M059J (cell line): Measurements from ENCODE around the gene GNAQ. TPM values are rescaled to one million over a fixed set of nuclear protein-coding genes. Genes with fewer than 3 reads are reported as not detected.
A peak's percentile ranks its signal among the peaks of the same experiment; 100 is the strongest.

Source experiments
- DNase-seq: peaks from one replicate; pipeline ENCODE4 v3.0.0-alpha.2; 2012; ENCODE audit warnings: low read depth
- total RNA-seq: library from RNA; depleted of rRNA; stranded (reverse); fragments of >200 nt; shearing (Covaris generic); gene quantifications from 2 replicates; pipeline ENCODE4 v1.2.3, GENCODE V29; 2014

GNAQ gene
- total RNA-seq, 1 experiment from 2014 or later, result 39.2 TPM

DNA sequence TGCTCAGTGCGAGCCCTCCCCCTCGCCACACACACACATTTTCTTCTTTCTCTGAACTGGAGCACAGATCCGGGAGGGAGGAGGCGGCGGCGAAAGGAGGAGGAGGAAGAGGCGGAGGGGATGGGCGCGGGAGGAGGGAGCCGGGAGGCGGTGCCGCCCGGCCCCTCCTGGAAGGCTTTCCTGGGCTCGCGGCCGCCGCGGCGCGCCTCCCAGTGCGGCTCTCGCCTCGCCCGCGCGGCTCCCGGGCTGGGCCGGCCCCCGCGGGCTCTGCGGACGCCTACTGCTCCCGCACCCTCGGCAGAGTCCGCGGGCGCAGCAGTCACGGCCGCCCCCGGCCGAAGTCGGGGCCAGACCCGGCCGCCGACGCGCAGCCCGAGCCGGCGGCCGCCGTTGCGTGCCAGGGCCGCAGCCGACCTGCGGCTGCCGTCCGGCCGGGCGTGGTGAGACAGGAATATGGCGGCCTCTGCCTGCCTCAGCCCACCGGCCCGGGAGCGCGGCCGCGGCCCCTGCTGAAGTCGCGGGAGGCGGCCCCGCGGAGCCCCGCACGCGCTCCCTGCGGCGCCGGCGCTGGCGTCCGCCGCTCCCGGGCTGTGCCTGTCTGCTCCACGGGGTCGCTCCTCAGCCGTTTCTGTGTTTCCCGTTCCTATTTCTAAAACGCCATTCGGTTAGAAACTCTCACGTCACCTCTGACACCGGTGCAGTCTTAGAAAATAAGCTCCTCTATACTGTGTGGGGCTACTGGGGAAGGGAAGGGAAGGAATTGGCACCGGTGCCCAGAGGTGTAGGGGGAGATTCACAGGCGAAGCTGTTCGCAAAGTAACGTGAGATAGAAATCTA lies 500 bp upstream of the GNAQ start:
- DNase-seq, result peak; percentile 94

DNA sequence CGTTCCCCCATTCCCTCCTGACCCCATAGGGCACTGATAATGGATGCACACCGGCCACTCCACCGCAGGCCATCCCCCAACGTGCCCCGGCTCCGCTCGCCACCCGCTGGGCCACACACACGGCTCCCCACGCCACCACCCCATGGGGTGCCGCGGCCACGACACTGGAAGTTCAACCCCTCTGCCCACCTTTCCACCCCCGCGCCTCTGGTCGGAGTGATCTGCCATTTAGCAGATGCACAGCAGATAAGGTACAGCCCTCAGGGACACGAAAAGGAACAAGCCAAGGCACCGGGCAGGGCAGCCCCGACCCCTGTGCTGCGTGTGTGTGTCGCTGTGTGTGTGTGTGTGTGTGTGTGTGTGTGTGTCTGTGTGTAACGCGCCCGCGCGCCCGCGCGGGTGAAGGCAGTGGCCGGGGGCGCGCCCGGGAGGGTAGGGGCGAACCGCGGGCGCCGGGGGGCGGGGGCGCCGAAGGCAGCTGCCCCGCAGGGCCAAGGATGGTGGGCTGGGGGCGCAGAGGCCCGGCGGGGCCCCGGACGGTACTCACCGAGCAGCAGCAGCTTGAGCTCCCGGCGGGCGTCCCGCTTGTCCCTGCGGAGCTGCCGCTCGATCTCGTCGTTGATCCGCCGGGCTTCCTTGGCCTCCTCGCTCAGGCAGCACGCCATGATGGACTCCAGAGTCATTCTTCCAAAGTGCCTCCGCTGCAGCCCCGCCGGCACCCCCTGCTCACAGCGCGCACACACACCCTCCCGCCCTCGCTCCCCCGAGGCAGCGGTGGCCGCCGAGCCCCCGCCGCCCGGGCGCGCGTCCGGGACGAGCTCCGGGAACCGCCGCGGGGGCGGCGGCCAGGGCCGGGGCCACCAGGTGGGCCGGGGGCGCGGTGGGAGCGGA lies 813 bp downstream of the GNAQ start:
- DNase-seq, result peak; percentile 41

DNA sequence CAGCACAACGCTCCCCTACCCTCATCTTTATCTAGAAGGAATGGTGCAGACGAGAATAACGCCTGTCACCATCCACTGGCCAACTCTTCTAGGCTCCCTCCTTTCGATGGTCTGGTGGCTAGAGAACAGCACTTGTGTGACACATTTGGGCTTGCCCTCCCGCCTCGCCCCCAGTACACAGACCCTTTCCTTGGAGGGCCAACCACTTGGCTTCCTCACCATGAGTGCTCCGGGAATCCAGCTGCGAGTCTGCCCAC lies 1.4 kb downstream of the GNAQ start:
- peak; percentile 58 for DNase-seq

DNA sequence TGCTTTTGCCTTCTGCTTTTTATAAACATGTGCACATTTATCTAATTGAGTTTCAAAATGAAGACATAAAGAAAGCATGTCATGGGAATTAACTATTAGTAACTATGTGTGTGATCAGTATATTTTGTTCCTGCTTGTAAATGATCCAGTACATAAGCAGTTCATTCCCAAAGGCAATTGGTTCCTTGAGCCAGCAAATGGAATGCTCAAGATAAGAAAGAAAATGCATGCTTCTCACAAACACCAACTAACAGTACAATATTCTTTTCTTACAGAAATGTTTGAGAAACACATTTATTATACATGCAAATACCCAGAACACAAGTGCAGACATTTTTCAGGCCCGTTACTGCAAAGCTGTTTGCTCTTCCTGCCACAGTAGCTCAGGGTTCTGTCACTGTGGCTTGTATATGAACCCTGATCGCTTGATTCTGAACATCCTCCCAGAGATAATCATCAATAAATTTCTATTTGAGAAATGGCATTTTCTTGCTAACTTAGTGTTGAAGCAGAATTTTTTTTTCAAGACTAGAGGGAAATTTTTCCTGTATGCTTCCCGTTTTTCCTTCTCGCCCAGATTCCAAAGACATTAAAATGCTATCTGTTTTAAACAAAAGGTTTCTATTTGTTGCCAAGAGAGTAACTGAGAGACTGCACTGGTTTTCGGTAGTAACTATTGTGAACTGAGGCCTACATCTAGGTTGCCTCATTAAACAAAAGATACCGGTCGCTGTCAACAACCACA lies 1.9 kb downstream of the GNAQ start:
- no peak for DNase-seq

DNA sequence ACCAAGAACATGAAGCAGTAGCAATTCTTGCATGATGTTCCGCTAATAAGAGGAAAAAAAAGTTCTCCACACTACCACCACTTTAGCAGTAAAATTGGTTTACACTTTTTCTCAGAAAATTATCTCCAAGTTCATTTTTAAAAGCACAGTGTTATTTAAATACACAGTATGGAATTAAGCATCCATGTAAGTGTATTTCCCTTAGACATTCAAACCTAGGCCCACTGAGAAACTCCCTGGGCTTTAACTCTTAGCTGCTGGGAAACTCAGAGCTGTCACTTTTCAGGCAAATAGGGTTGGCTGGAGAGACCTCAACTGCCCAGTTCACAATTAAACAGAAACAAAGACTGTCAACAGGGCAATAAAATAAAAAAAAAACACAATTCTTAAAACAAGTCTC lies 2.7 kb downstream of the GNAQ start:
- no peak for DNase-seq

DNA sequence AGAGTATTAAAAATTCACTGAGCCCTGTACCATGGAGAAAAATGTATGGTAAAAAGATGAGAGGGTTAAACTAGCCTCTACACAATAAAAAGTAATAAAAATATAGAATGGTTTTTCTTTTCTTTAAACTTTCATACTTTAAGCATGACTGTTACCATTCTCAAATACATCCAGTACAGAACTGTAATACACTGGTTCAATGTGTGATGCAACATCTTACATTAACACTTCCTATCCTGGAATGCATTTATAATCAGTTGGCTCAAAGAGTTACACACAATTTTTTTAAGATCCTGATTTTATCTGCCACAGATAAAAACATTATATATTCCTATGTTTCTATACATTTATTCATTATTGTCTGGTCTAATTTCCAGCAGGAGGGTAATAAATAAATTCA lies 4.7 kb downstream of the GNAQ start:
- DNase-seq, result no peak

DNA sequence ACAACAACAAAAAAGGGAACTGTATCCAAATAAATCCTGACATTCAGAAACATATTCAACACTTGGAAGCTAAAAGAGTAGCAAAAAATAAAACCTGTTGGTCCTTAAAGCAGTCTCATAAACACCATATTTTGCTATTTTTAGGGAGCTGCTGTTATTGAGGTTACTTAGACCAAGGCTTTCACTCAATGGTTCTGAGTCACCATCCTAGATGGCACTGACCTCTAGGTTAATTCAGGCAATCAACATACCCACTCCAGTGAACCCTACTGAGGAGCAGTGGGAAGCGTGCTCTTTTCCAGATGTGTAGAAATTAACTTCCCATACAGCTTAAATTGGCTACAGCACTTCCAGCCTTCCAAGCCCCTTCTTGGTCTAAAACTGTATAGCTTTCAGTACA lies 5.2 kb downstream of the GNAQ start:
- DNase-seq, result peak; percentile 53

DNA sequence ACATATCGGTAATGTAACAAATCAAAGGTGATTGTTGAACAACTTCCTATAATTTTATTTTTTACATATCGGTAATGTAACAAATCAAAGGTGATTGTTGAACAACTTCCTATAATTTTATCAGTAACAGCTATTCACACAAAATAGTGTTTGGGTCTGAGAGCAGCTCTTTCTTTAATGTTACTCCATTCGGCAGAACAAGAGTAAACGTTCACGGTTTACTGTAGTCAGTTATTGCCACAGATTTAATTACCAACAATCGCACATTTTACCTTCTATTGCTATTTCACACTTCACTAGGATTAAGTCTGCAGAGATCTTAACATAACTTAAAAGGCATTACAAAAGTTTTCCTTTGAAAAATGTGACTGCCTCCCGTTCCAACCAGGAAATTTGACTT lies 6.4 kb downstream of the GNAQ start:
- DNase-seq, result no peak

DNA sequence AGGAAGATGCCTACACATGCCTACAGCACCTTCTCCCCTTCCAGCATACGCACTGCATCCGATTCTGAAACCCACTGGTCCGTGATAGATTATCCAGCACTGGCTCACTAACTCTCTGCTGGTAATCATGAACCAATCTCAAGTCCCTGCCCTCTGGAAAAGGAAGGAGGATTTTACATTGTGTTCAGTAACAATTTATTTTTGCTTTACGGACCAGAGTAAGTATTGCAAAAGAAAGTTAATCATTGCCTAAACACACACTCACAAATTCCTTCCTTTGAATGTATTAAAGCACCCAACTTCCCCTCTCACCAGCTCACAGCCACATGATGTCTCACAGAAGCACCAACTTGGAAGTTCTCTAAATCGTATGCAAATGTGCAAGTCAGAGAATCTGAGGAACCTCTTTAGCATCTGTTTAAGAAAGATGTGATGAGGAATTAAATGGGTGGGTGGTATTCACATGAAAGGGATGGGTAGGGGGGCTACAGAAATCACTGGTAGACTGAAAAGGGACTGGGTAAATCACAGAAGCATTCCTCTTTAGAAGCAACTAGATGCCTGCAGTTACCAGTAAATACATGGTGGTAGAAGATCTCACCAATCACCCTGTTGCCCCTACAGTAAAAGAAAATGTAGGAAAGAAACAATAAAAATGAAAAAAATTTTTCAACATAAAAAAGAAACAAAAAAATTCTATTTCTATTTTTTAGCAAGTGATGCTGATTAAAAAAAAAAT lies 8.4 kb downstream of the GNAQ start:
- DNase-seq, result peak; percentile 36

DNA sequence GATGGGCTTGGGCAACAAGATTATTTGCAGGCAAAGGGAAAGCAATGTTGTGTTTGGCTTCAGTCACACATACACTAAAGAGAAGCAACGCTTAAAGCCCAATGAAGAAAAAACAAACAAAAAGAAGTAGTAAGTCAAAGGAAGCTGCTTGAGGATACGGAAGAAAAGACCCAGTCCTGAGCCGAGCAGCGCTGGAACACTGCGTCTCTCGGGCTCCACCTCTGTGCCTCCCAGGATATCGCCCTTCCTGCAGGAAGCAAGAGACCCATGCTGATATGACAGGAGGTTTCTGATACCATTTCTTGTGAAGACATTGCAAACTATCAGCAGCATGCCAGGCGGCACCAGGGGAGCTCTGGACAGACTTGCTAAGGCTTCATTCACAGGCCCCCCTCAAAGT lies 9.9 kb downstream of the GNAQ start:
- DNase-seq, result no peak

DNA sequence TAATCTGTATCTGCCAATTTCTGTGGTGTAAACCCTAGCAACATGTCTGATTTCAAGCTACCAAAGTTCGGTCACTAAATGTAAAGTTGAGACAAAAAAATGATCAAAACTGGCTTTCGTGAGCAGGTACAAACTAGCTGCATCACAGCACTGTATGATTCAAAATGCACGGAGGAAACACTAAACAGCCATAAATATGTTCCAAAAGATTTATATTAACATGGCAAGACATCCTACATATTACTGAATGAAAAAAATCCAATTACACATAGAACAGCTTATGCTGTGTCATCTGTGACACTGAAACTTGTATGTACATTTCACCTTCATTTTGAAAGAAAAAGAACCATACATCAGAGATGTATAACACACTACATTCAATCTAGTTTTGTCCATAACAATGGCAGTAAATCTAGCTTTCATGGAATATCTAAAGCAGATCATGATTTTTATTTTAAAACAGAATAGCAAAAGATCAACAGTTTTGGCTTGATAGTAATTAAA lies 14.4 kb downstream of the GNAQ start:
- no peak for DNase-seq

DNA sequence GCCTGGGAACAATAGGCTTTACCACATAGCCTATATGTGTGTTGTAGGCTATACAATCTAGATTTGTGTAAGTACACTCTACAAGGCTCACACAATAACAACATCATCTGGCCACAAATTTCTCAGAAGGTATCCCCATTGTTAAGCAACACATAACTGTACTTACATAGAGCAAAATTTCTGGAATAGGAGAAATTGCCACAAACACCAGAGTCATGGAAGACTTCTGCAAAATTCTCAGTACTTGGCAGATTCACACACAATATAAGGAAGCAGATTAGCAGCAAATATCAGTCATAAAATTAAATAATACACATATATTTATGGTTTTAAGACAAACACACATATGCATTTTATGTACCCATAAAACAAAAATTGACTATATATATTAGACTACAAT lies 16.4 kb downstream of the GNAQ start:
- DNase-seq, result no peak

DNA sequence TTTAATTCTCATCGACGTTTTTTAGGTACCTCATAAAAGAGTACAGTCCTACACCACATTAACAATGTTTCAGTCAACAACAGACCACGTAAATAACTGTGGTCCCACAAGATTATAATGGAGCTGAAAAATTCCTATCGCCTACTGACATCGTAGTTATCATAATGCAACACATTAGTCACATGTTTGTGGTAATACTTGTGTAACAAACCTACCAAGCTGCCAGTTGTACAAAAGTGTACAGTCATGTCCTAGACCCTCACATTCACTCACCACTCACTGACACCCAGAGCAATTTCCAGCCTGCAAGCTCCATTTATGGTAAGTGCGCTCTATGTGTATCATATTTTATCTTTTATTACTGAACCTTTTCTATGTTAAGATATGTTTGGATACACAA lies 16.8 kb downstream of the GNAQ start:
- DNase-seq, result peak; percentile 54

DNA sequence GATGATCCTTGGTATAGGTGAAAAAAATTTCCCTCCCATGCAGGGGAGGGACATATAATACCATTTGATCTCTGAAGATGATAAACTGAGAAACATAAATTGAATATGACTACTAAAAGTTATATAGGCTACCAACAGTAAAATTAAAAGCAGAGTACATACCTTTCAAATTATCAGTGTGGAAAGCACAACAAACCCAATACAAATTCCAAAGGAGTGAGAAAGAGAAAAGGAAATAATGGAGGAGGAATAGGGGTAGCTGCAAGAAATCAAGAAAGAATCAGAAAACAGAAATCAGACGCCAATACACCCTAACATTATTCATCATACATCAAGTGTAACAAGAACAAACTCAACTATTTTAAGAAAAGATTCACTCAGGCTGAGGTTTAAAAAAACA lies 17.7 kb downstream of the GNAQ start:
- DNase-seq, result no peak

DNA sequence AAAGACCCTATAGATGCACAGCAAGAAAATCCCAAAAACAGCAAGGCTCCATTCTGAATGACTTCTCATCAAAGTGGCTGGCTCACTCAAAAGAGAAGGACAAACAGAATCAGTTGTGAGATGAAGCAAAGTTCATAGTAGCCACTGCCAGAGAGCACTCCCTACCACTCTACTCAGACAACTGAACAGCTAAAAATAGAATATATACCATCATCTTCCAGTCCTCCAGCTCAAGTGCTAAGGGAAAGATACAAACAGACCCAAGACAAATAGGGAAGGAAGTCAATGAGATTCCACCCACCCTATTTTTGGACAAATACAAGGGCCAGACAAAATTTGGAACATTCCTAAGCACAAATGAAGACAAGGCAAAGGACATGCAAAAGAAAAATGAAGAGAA lies 20.6 kb downstream of the GNAQ start:
- DNase-seq, result no peak

DNA sequence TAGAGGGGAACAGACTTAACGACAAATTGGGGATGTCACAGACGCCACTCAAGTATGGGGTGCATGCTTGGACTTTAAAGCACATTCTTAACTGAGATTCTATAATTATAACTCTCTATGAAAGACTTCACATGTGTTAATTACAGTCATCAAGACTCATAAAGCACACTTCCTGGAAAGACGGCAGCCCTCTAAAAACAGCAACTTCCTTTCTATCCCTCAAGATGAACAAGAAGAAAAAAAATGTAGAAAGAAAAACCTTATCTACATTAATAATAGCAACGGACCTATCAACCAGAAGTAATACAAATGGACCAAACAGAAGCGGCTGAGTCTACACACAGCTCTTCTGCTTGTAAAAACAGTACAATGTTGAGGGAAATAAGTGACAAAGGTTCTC lies 21.2 kb downstream of the GNAQ start:
- DNase-seq, result no peak

DNA sequence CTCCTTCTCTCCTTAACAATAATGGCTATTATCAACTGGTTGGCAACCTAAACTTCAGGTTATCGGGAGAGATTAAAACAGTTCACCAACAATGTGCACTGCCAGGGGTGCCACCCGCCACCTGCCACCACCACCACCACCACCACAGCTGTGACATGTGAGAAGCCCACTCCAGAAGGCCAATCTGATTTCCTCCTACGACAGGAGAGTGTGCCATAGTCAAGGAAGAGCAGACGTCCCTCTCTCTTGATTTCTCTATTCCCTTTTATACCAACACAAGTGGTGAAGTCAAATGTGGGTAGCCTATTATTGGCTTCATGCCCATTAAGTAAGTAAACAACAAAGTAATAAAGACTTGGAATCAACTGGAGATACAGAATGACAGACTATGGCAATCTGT lies 22.4 kb downstream of the GNAQ start:
- no peak for DNase-seq

DNA sequence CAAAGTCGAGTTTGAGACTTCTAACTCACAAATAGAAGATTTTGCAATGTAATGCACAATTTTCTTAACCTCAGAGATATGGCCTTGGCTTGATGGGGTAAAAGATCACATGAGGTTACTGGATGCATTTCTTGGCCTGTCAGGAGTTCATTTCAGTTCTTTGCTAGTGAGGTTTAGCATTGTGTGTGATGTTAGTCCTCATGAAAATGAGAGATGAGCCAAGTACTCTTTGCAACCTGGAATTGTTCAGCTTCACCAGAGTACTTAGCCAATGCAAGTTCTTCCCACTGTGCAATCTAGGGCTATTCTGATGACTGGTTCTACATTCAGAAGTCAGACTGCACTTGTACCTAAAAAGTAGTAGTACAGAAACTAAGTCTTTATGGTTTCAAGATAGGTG lies 24.9 kb downstream of the GNAQ start:
- DNase-seq, result no peak

DNA sequence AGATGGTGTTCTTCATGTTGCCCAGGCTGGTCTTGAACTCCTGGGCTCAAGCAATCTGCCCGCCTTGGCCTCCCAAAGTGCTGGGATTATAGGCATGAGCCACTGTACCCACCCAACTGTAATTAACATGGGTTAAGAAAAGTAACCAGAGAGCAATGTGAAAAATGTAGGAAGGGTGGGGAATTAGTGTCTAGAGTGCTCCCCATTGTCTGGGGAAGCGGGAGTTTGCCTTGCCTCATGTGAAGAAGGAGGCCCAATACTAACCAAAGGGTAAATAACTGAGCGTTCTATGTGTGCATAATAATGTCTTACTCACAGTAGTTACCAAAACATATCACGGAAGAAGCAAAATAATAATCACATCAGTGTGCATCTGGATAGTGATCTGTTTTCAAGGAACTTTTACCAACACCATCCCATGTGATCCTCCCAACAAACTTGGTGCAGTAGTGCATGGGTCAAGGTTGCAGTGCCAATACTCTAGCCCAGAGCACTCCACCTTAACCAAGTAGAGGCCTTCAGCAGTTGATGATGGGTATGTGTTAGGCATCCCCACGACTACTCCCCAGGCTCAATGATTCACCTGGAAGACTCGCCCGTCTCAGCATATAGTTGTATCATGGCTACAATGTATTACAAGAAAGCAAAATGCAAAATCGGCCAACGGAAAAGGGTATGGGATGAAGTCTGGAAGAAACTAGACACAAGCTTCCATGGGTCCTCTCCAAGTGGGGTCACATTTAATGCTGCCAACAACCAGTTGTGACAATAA lies 26.2 kb downstream of the GNAQ start:
- DNase-seq, result peak; percentile 91

DNA sequence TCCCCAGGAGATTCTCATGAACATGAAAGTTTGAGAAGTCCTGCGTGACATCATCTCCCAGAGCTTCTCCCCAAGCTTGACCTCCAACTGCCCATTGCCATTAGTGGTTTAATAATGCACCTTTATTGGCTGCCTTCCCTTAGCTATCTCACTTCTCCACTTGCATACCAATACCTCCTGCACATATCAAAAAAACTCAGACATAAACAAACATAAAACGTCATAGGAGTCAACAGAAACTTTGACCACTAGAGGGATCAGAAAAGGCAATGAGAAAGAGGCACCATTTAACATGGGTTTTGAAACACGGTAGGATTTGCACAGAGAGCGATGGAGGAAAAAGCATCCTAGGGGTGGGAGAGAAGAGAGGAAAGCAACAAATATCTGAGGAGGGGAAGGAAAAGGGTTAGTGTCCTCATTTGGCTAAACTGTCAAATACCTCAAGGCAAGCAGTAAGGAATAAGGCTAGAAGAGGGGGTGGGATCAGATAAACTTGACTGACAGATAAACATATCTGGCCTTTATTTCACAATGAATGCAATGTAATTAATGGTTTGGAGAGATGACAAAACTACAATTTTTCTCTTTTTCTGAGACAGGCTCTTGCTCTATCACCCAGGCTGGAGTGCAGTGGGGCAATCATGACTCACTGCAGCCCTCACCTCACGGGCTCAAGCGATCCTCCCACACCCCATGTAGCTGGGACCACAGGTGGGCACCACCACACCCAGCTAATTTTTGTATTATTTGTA lies 27.0 kb downstream of the GNAQ start:
- peak; percentile 95 for DNase-seq
